ENCODE results near the gene TC2N. TPM values are rescaled to one million over a fixed set of nuclear protein-coding genes. Genes with fewer than 3 reads are reported as not detected.

Gene TC2N
- total RNA-seq, 1 donor from 2014 or later = 1.2 TPM

DNA sequence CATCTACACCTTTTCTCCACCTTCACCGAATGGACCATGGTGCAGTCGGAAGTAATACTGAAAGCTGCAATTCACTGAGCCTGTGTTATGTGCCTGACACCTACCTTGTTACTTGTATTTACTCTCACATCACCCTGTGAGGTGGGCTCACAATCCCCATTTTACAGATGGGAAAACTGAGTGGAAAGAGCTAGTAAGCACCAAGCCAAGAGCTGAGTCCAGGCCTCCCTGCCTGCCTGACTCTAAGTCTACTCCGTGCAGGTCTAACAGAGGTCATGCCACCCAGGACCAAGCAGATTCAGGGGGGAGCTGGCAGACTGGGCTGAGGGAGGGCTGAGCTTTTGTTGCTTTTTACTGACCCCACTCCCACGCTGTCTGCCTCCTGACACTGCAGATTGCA, 29.1 kb upstream of the TC2N start:
- no peak for DNase-seq (ENCODE audit: low read depth)
- Mint-ChIP-seq H3K36me3 (ENCODE audit: low read depth, unreplicated experiment) (peaks cover 2% of the 10 kb centered on the region), H3K27me3 (ENCODE audit: low read depth, unreplicated experiment) (peaks cover 27% of the 10 kb centered on the region), H3K9me3 (ENCODE audit: unreplicated experiment) (peaks cover 4% of the 10 kb centered on the region), H3K27ac (ENCODE audit: unreplicated experiment) (no peak overlapping the region), H3K4me1 (ENCODE audit: low read depth, unreplicated experiment) (peaks cover 5% of the 10 kb centered on the region), H3K4me3 (ENCODE audit: unreplicated experiment) (no peak overlapping the region)
- H3K79me2 ChIP-seq (ENCODE audit: insufficient read depth, low read length) = no peaks in the 10 kb centered on the region
- H3K27ac ChIP-seq (ENCODE audit: low read depth, low read length) = no peak overlapping the region
- no peak for FAIRE-seq
- H3K4me1 ChIP-seq (ENCODE audit: insufficient read depth, low read length) = no peaks in the 10 kb centered on the region
- no peak overlapping the region for H2AFZ ChIP-seq (ENCODE audit: low read depth, low read length)
- no peak overlapping the region for H3K9ac ChIP-seq (ENCODE audit: low read length)
- no peak overlapping the region for H3K4me2 ChIP-seq (ENCODE audit: low read length)
- TF ChIP-seq EZH2 (IDR thresholded peaks at IDR 0.05; ENCODE audit: insufficient read depth, low read length) = no peak
- TF ChIP-seq, protein P1, sequence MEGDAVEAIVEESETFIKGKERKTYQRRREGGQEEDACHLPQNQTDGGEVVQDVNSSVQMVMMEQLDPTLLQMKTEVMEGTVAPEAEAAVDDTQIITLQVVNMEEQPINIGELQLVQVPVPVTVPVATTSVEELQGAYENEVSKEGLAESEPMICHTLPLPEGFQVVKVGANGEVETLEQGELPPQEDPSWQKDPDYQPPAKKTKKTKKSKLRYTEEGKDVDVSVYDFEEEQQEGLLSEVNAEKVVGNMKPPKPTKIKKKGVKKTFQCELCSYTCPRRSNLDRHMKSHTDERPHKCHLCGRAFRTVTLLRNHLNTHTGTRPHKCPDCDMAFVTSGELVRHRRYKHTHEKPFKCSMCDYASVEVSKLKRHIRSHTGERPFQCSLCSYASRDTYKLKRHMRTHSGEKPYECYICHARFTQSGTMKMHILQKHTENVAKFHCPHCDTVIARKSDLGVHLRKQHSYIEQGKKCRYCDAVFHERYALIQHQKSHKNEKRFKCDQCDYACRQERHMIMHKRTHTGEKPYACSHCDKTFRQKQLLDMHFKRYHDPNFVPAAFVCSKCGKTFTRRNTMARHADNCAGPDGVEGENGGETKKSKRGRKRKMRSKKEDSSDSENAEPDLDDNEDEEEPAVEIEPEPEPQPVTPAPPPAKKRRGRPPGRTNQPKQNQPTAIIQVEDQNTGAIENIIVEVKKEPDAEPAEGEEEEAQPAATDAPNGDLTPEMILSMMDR (IDR thresholded peaks at IDR 0.05; ENCODE audit: insufficient read depth, low read depth, low read length) = no peak
- peaks cover 3% of the 10 kb centered on the region for H3K27me3 ChIP-seq (ENCODE audit: insufficient read depth, low read length)
- no peak overlapping the region for H3K4me3 ChIP-seq (ENCODE audit: insufficient read depth, low read depth, low read length)
- no peaks in the 10 kb centered on the region for H3K9me3 ChIP-seq (ENCODE audit: insufficient read depth, low read depth, low read length)
- no peaks in the 10 kb centered on the region for H3K36me3 ChIP-seq (ENCODE audit: insufficient read depth, low read length)
- no peaks in the 10 kb centered on the region for H4K20me1 ChIP-seq (ENCODE audit: insufficient read depth, low read length)

DNA sequence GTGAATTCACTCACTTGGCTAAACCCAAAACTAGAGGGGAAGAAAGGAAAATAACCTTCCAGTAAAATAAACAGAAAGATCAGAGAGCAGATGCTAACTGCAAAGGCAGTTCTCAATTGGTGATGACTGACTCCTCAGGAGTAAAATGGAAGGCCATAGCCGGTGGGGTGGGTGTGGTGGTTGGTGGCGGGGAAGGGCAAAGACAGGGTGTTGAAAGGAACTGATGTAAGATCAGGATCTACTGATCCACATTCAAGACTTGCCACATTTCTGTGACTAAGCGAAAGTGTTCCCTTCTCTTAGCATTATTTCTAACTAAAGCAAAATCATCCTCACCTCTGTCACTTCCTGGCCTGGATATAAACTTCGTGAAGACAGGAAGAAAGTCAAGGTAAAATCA, 26.3 kb upstream of the TC2N start:
- H3K27ac ChIP-seq (ENCODE audit: low read depth, low read length) = no peak overlapping the region
- no peaks in the 10 kb centered on the region for H3K36me3 ChIP-seq (ENCODE audit: insufficient read depth, low read length)
- TF ChIP-seq, protein P1 (IDR thresholded peaks at IDR 0.05; ENCODE audit: insufficient read depth, low read depth, low read length) = no peak
- TF ChIP-seq EZH2 (IDR thresholded peaks at IDR 0.05; ENCODE audit: insufficient read depth, low read length) = no peak
- no peak overlapping the region for H3K4me3 Mint-ChIP-seq (ENCODE audit: unreplicated experiment)
- H3K9ac ChIP-seq (ENCODE audit: low read length) = no peak overlapping the region
- peaks cover 3% of the 10 kb centered on the region for H3K4me1 Mint-ChIP-seq (ENCODE audit: low read depth, unreplicated experiment)
- H4K20me1 ChIP-seq (ENCODE audit: insufficient read depth, low read length) = no peaks in the 10 kb centered on the region
- H2AFZ ChIP-seq (ENCODE audit: low read depth, low read length) = no peak overlapping the region
- H3K27me3 ChIP-seq (ENCODE audit: insufficient read depth, low read length) = peaks cover 3% of the 10 kb centered on the region
- FAIRE-seq (no peak), DNase-seq (ENCODE audit: low read depth) (no peak)
- H3K27ac Mint-ChIP-seq (ENCODE audit: unreplicated experiment) = no peak overlapping the region
- peaks cover 2% of the 10 kb centered on the region for H3K36me3 Mint-ChIP-seq (ENCODE audit: low read depth, unreplicated experiment)
- peaks cover 4% of the 10 kb centered on the region for H3K4me1 ChIP-seq (ENCODE audit: insufficient read depth, low read length)
- peaks cover 7% of the 10 kb centered on the region for H3K9me3 Mint-ChIP-seq (ENCODE audit: unreplicated experiment)
- H3K9me3 ChIP-seq (ENCODE audit: insufficient read depth, low read depth, low read length) = no peaks in the 10 kb centered on the region
- no peak overlapping the region for H3K4me2 ChIP-seq (ENCODE audit: low read length)
- H3K27me3 Mint-ChIP-seq (ENCODE audit: low read depth, unreplicated experiment) = peaks cover 31% of the 10 kb centered on the region
- H3K79me2 ChIP-seq (ENCODE audit: insufficient read depth, low read length) = no peaks in the 10 kb centered on the region
- H3K4me3 ChIP-seq (ENCODE audit: insufficient read depth, low read depth, low read length) = no peak overlapping the region

- H3K27me3 Mint-ChIP-seq (ENCODE audit: low read depth, unreplicated experiment) = peaks cover 31% of the 10 kb centered on the region
- no peak for DNase-seq (ENCODE audit: low read depth)
- peaks cover 2% of the 10 kb centered on the region for H3K36me3 Mint-ChIP-seq (ENCODE audit: low read depth, unreplicated experiment)
- no peak overlapping the region for H2AFZ ChIP-seq (ENCODE audit: low read depth, low read length)
- peaks cover 4% of the 10 kb centered on the region for H3K4me1 ChIP-seq (ENCODE audit: insufficient read depth, low read length)
- no peak overlapping the region for H3K4me2 ChIP-seq (ENCODE audit: low read length)
- FAIRE-seq = no peak
- H3K79me2 ChIP-seq (ENCODE audit: insufficient read depth, low read length) = no peaks in the 10 kb centered on the region
- no peak overlapping the region for H3K4me3 Mint-ChIP-seq (ENCODE audit: unreplicated experiment)
- H3K9ac ChIP-seq (ENCODE audit: low read length) = no peak overlapping the region
- no peaks in the 10 kb centered on the region for H4K20me1 ChIP-seq (ENCODE audit: insufficient read depth, low read length)
- H3K27me3 ChIP-seq (ENCODE audit: insufficient read depth, low read length) = peaks cover 3% of the 10 kb centered on the region
- H3K27ac ChIP-seq (ENCODE audit: low read depth, low read length) = no peak overlapping the region
- no peak overlapping the region for H3K27ac Mint-ChIP-seq (ENCODE audit: unreplicated experiment)
- TF ChIP-seq, protein P1 (IDR thresholded peaks at IDR 0.05; ENCODE audit: insufficient read depth, low read depth, low read length) = peak; percentile 33
- no peak for TF ChIP-seq EZH2 (IDR thresholded peaks at IDR 0.05; ENCODE audit: insufficient read depth, low read length)
- H3K36me3 ChIP-seq (ENCODE audit: insufficient read depth, low read length) = no peaks in the 10 kb centered on the region
- peaks cover 5% of the 10 kb centered on the region for H3K4me1 Mint-ChIP-seq (ENCODE audit: low read depth, unreplicated experiment)
- H3K4me3 ChIP-seq (ENCODE audit: insufficient read depth, low read depth, low read length) = no peak overlapping the region
- H3K9me3 ChIP-seq (ENCODE audit: insufficient read depth, low read depth, low read length) = no peaks in the 10 kb centered on the region
- H3K9me3 Mint-ChIP-seq (ENCODE audit: unreplicated experiment) = peaks cover 7% of the 10 kb centered on the region
These were observed 25.7 kb upstream of the TC2N start for GRCh38 chr14:91893007-91893406.

All from astrocyte (in vitro differentiated cells and primary cell).